ENCODE data around the gene PRPF40A. TPM values are rescaled to one million over a fixed set of nuclear protein-coding genes. Genes with fewer than 3 reads are reported as not detected.

The PRPF40A gene
- polyA plus RNA-seq, 3 donors: 56.0 to 95.4 (median 66.6) TPM

GRCh38 chr2:152620985-152621384 lies 96.3 kb downstream of the PRPF40A start:
- Histone ChIP-seq H3K4me2 (replicated peaks; ENCODE audit: extremely low read depth, low read length, poor library complexity, severe bottlenecking) (no peak overlapping the region), H3K4me3 (replicated peaks in 1 of 3; ENCODE audit: low read depth in 2 of 3, low read length in 3 of 3) (no peak overlapping the region), H3K27ac (ENCODE audit: low read depth in 1 of 2, low read length in 2 of 2) (no peak overlapping the region), H2AFZ (ENCODE audit: insufficient read depth, low read depth, low read length, poor library complexity, severe bottlenecking) (no peak overlapping the region), H3K79me2 (ENCODE audit: insufficient read depth, low read length) (no peaks in the 10 kb centered on the region), H3K27me3 (ENCODE audit: control insufficient read depth in 2 of 2, insufficient read depth in 2 of 2, low read length in 2 of 2) (no peaks in the 10 kb centered on the region), H4K20me1 (ENCODE audit: insufficient read depth, low read length) (no peaks in the 10 kb centered on the region), H3K9ac (ENCODE audit: insufficient read depth, low read length, poor library complexity, severe bottlenecking) (no peak overlapping the region), H3K9me3 (replicated peaks in 1 of 2; ENCODE audit: control insufficient read depth in 1 of 2, insufficient read depth in 1 of 2, low read length in 2 of 2) (no peaks in the 10 kb centered on the region), H3K4me1 (ENCODE audit: control insufficient read depth in 1 of 2, insufficient read depth in 2 of 2, low read length in 2 of 2) (peaks cover 23 to 27% of the 10 kb centered on the region in 2 donors), H3K36me3 (replicated peaks in 1 of 2; ENCODE audit: control insufficient read depth in 1 of 2, insufficient read depth in 2 of 2, low read length in 2 of 2) (no peaks in the 10 kb centered on the region)
- H3K4me1 Mint-ChIP-seq: peaks cover 45% of the 10 kb centered on the region
- TF ChIP-seq, protein P1, sequence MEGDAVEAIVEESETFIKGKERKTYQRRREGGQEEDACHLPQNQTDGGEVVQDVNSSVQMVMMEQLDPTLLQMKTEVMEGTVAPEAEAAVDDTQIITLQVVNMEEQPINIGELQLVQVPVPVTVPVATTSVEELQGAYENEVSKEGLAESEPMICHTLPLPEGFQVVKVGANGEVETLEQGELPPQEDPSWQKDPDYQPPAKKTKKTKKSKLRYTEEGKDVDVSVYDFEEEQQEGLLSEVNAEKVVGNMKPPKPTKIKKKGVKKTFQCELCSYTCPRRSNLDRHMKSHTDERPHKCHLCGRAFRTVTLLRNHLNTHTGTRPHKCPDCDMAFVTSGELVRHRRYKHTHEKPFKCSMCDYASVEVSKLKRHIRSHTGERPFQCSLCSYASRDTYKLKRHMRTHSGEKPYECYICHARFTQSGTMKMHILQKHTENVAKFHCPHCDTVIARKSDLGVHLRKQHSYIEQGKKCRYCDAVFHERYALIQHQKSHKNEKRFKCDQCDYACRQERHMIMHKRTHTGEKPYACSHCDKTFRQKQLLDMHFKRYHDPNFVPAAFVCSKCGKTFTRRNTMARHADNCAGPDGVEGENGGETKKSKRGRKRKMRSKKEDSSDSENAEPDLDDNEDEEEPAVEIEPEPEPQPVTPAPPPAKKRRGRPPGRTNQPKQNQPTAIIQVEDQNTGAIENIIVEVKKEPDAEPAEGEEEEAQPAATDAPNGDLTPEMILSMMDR (IDR thresholded peaks at IDR 0.05): no peak
- no peak for DNase-seq
- H3K4me3 Mint-ChIP-seq: no peak overlapping the region
- WGBS (ENCODE audit: insufficient coverage): 95% methylated on average over 3 of the region's 9 CpGs
- H3K9me3 Mint-ChIP-seq: peaks cover 0 to 3% (median 0%) of the 10 kb centered on the region in 7 donors
- H3K36me3 Mint-ChIP-seq: no peaks in the 10 kb centered on the region
- intact Hi-C loops (cut with micrococcal nuclease): no loop called here
- H3K27ac Mint-ChIP-seq: no peak overlapping the region
- H3K27me3 Mint-ChIP-seq (ENCODE audit: low read depth in 3 of 3): peaks cover 0 to 2% (median 0%) of the 10 kb centered on the region in 3 donors

GRCh38 chr2:152620208-152620607 lies 97.1 kb downstream of the PRPF40A start:
- TF ChIP-seq, protein P1 (IDR thresholded peaks at IDR 0.05): no peak

More at GRCh38 chr2:152620208-152620607, 97.1 kb downstream of the PRPF40A start:
- Histone ChIP-seq H3K27ac (ENCODE audit: low read depth in 1 of 2, low read length in 2 of 2) (no peak overlapping the region), H2AFZ (ENCODE audit: insufficient read depth, low read depth, low read length, poor library complexity, severe bottlenecking) (no peak overlapping the region), H4K20me1 (ENCODE audit: insufficient read depth, low read length) (no peaks in the 10 kb centered on the region), H3K4me1 (ENCODE audit: control insufficient read depth in 1 of 2, insufficient read depth in 2 of 2, low read length in 2 of 2) (peaks cover 18 to 26% of the 10 kb centered on the region in 2 donors), H3K27me3 (ENCODE audit: control insufficient read depth in 2 of 2, insufficient read depth in 2 of 2, low read length in 2 of 2) (no peaks in the 10 kb centered on the region), H3K4me2 (replicated peaks; ENCODE audit: extremely low read depth, low read length, poor library complexity, severe bottlenecking) (no peak overlapping the region), H3K79me2 (ENCODE audit: insufficient read depth, low read length) (no peaks in the 10 kb centered on the region), H3K4me3 (replicated peaks in 1 of 3; ENCODE audit: low read depth in 2 of 3, low read length in 3 of 3) (no peak overlapping the region), H3K9ac (ENCODE audit: insufficient read depth, low read length, poor library complexity, severe bottlenecking) (no peak overlapping the region), H3K9me3 (replicated peaks in 1 of 2; ENCODE audit: control insufficient read depth in 1 of 2, insufficient read depth in 1 of 2, low read length in 2 of 2) (no peaks in the 10 kb centered on the region), H3K36me3 (replicated peaks in 1 of 2; ENCODE audit: control insufficient read depth in 1 of 2, insufficient read depth in 2 of 2, low read length in 2 of 2) (no peaks in the 10 kb centered on the region)
- no peak overlapping the region for H3K4me3 Mint-ChIP-seq
- no peaks in the 10 kb centered on the region for H3K36me3 Mint-ChIP-seq
- DNase-seq: no peak
- peaks cover 0 to 2% (median 0%) of the 10 kb centered on the region in 3 donors for H3K27me3 Mint-ChIP-seq (ENCODE audit: low read depth in 3 of 3)
- intact Hi-C loops (cut with micrococcal nuclease): no loop called here
- H3K9me3 Mint-ChIP-seq: peaks cover 0 to 3% (median 0%) of the 10 kb centered on the region in 7 donors
- WGBS (ENCODE audit: insufficient coverage): 90% methylated on average over 4 of the region's 7 CpGs
- H3K27ac Mint-ChIP-seq: no peak overlapping the region
- H3K4me1 Mint-ChIP-seq: peaks cover 41% of the 10 kb centered on the region
